Skeletal muscle tissue (tissue), 4 donors: Measurements from ENCODE around the gene SYNPO2. TPM values are rescaled to one million over a fixed set of nuclear protein-coding genes. Genes with fewer than 3 reads are reported as not detected.

ENCODE experiments used
- H3K27ac ChIP-seq: one replicate; pipeline ENCODE4 v1.7.0; 2013; ENCODE audit warnings: mild to moderate bottlenecking, low read depth, low read length, inconsistent platforms
- H3K27me3 ChIP-seq, 3 donors: one replicate each; pipeline ENCODE4 v1.7.0; 2013; ENCODE audit warnings: low read length in 3 of 3; ENCODE audit not compliant: control insufficient read depth in 3 of 3, insufficient read depth in 3 of 3
- H3K36me3 ChIP-seq, 3 donors: one replicate each; pipeline ENCODE4 v1.7.0; 2013; ENCODE audit warnings: low read length in 3 of 3; ENCODE audit not compliant: control insufficient read depth in 3 of 3, insufficient read depth in 3 of 3
- H3K4me1 ChIP-seq, 3 donors: one replicate each; pipeline ENCODE4 v1.7.0; 2013; ENCODE audit warnings: low read length in 3 of 3, mild to moderate bottlenecking in 3 of 3; ENCODE audit not compliant: control insufficient read depth in 3 of 3, insufficient read depth in 3 of 3
- H3K4me3 ChIP-seq, 3 donors: one replicate each; pipeline ENCODE4 v1.7.0; 2013; ENCODE audit warnings: low read length in 3 of 3
- H3K9ac ChIP-seq, 3 donors: one replicate each; pipeline ENCODE4 v1.7.0; 2013; ENCODE audit warnings: low read length in 3 of 3, mild to moderate bottlenecking in 3 of 3, moderate library complexity in 2 of 3, low read depth in 1 of 3
- H3K9me3 ChIP-seq, 3 donors: one replicate each; pipeline ENCODE4 v1.7.0; 2013; ENCODE audit warnings: low read length in 3 of 3; ENCODE audit not compliant: control insufficient read depth in 3 of 3
- total RNA-seq: library from RNA; depleted of rRNA; stranded (reverse); fragments of >200 nt; gene quantifications from one replicate; pipeline ENCODE4 v1.2.3, GENCODE V29; 2014
- donor health status: Osteomylitis.

Gene SYNPO2
- total RNA-seq, 1 donor from 2014 or later, result 34.4 TPM

DNA sequence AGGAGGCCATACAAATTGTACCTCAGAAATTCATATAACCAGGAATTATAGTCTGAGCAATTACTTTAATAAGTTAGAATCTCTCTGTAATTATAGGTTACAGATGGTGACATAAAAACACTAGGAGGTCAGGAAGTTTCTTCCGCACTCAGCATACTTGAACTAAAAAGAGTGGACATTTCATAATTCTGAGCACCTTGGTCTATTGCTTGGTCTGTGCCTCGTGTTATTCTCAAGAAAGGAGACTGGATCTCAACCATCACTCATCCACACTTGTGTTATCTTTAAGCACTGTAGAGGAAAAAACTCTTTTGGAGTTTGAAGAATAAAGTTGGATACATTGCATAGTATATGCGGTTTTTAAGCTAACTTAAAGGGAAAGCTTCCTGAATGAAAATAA, 91.1 kb downstream of the SYNPO2 start:
- Histone ChIP-seq H3K4me3 (no peak overlapping the region), H3K4me1 (peaks cover 43 to 69% (median 45%) of the 10 kb centered on the region in 3 donors), H3K27me3 (no peaks in the 10 kb centered on the region), H3K9ac (no peak overlapping the region), H3K27ac (peak overlapping the region; percentile 84), H3K9me3 (no peaks in the 10 kb centered on the region), H3K36me3 (no peaks in the 10 kb centered on the region)

DNA sequence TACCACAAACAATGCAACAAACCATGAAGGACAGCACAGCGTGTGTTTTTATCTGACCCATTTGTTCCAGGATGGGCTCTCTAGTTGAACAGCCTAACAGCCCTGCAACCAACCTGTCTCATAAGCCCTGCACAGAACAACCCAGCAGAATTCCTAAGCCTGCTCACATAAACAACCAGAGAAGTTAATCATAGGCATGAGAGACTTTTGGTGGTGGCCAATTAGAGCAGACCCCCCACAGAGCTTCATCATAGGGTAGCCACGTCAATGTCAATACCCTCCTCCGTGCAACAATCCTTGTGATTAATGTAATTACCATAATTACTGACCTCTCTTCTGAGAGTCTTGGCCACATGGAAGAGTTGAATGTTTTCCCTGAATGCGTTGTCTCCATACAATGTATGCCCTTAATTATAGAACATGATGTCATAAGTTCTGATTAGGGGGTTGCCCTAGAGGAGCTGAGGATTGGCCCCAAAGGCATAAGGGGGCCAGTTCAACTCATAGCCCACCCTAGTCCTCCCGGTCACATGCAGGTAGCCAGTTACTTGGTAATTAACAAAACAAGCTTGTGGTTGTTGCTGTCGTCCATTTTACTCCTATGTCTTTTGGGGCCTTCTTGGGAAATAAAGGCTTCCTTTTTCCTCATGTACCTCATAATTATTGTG, 92.7 kb downstream of the SYNPO2 start:
- Histone ChIP-seq H3K27me3 (no peaks in the 10 kb centered on the region), H3K9ac (peak overlapping the region; percentile 36 to 76 (median 76)), H3K27ac (peak overlapping the region; percentile 84), H3K4me1 (peaks cover 52 to 67% (median 52%) of the 10 kb centered on the region in 3 donors), H3K9me3 (no peaks in the 10 kb centered on the region), H3K4me3 (peak overlapping the region in 2 of 3 donors; percentile 48 to 52), H3K36me3 (no peaks in the 10 kb centered on the region)

DNA sequence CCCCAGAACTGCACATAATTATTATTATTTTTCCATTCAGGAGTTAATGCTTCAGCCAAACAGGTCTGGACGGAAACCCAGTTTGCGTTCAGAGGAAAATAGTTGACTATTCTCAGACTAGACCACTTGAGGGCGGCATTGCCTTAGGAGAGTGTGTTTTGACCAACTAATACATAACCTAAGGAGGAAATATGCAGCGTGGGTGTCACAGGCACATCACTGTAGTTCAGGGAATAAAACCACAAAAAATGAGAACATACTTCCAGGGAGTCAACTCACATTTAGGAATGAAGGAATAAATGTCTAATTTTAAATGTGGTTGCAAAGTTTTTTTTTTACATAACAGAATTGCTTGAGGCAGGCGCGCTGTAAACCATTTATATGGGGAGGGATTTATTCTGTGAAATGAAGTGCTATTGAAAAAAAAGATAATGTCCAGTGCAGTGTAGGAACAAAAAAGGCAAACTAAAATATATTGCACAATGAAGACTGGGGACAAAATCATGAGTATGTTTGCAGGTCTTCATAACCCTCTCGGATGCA, 93.3 kb downstream of the SYNPO2 start:
- peak overlapping the region; percentile 36 to 76 (median 76) for H3K9ac ChIP-seq

DNA sequence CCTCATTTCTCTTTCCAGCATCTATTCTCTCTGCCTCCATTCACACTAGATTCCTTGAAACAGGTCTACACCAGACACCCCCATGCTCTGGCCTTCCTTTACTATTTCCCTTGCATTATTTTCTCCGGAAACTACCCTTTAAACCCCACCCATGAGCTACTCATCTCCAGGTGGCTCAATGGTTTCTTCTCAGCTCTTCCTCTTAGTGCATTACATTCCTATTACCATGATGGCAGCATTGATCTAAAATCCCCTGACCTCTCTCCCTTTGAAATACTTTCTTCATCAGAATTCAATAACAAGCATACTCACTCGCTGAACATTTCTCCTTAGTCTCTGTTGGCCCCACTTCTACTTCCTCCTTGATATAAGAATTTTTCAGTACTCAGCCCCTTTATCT, 94.6 kb downstream of the SYNPO2 start:
- H3K4me1 ChIP-seq, result peaks cover 55 to 74% (median 58%) of the 10 kb centered on the region in 3 donors
- H3K4me3 ChIP-seq, result no peak overlapping the region
- H3K9ac ChIP-seq, result no peak overlapping the region
- H3K9me3 ChIP-seq, result no peaks in the 10 kb centered on the region
- H3K27me3 ChIP-seq, result no peaks in the 10 kb centered on the region
- H3K27ac ChIP-seq, result peak overlapping the region; percentile 84
- H3K36me3 ChIP-seq, result no peaks in the 10 kb centered on the region

More for the DNA sequence above, 93.3 kb downstream of the SYNPO2 start:
- Histone ChIP-seq H3K36me3 (no peaks in the 10 kb centered on the region), H3K27ac (peak overlapping the region; percentile 84), H3K4me3 (peak overlapping the region in 2 of 3 donors; percentile 48 to 52), H3K4me1 (peaks cover 52 to 73% (median 57%) of the 10 kb centered on the region in 3 donors), H3K9me3 (no peaks in the 10 kb centered on the region), H3K27me3 (no peaks in the 10 kb centered on the region)

DNA sequence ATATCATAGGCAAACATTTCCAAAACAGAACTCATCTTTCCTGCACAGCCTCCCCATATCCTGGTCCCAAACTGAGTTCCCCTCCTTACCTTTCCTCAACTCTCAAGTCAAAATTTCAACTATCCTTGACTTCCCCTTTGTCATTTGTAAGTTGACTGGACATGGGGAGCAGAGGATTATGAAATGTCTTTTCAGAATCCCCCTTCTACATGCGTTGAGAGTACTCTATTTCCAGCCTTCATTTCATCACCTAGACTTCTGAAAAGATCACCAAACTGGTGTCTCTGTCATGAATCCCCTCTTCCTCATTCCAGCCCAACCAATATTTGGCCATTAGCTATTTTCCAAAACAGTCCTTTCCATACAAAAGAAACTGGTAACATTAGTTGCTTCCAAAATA, 95.2 kb downstream of the SYNPO2 start:
- peak overlapping the region in 1 of 3 donors; percentile 16 for H3K9ac ChIP-seq
- H3K9me3 ChIP-seq, result no peaks in the 10 kb centered on the region
- H3K36me3 ChIP-seq, result no peaks in the 10 kb centered on the region
- H3K27me3 ChIP-seq, result no peaks in the 10 kb centered on the region
- peaks cover 60 to 77% (median 62%) of the 10 kb centered on the region in 3 donors for H3K4me1 ChIP-seq
- no peak overlapping the region for H3K4me3 ChIP-seq
- peak overlapping the region; percentile 84 for H3K27ac ChIP-seq

DNA sequence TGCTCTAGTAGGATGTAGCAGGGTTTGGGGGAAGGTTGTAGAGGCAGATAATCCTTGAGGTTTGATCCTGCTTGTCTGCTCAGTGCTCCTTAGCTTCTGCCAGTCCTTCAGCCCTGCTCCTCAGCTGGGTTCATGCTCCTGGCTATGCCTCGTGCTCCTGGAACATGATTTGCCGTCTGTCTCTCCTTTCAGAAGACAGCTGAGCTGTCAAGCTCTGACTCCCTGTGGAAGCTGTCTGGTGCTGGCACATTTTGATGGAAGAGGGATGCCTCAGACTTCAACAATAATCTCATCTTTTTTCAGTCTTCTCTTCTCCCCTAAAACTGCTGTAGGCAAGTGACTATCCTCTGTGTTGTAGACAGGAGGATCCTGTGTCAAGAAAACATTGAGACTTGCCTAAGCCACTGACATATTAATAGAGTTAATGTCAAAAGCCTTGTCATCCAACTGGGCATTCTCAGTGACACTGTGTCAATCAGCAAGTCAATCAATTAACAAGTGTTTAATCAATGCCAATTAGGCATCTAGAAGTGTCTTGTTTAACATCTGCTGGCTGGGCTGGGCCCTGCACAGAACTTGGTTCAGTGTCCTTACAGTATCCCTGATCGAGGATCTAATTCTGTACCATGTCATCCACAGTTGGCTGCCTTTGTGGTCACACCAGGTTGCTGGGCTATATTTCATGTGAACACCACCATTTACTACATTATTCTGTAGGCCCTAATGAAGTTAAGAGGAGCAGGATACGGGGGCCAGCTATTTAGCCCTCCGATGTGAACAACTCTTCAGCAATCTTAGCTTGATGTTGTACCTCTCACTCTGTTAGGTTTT, 96.7 kb downstream of the SYNPO2 start:
- H3K27me3 ChIP-seq, result no peaks in the 10 kb centered on the region
- peak overlapping the region; percentile 84 for H3K27ac ChIP-seq
- H3K9ac ChIP-seq, result peak overlapping the region in 2 of 3 donors; percentile 28 to 33
- H3K4me3 ChIP-seq, result peak overlapping the region in 1 of 3 donors; percentile 1
- H3K4me1 ChIP-seq, result peaks cover 69 to 83% (median 70%) of the 10 kb centered on the region in 3 donors
- no peaks in the 10 kb centered on the region for H3K36me3 ChIP-seq
- H3K9me3 ChIP-seq, result no peaks in the 10 kb centered on the region

DNA sequence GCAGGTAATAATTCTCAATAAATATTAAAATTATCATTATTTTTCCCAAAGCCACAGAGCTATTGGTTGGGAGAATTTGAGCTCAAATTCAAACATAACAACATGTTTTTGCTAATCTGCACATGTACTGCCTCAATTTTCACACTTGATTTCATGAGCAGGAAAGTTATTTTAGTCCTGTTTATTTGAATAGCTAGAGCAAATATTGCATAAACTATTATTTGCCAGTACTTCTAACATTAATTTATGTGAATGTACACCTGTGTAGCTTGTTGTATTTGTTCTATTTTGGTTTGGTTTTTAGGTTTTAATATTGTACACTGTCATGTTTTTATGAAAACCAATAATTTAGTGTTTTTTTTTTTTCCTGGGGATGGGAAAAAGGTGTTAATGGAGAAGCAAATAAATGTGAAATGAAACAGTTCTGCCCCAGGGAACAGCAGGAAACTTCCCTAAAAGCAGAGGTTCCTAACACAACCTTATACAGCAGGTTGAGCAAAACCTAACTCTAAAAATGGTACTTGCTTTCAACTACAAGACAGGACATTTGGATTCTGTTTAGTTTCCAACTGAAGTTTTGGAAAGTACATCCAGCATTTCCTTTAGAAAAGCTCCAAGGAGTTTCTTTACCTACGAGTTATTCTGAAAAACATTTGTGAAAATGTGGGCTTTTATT, 99.4 kb downstream of the SYNPO2 start:
- Histone ChIP-seq H3K27me3 (no peaks in the 10 kb centered on the region), H3K4me1 (peaks cover 55 to 74% (median 71%) of the 10 kb centered on the region in 3 donors), H3K9me3 (no peaks in the 10 kb centered on the region), H3K27ac (peak overlapping the region; percentile 84), H3K36me3 (no peaks in the 10 kb centered on the region), H3K4me3 (no peak overlapping the region), H3K9ac (peak overlapping the region; percentile 47 to 63 (median 54))

DNA sequence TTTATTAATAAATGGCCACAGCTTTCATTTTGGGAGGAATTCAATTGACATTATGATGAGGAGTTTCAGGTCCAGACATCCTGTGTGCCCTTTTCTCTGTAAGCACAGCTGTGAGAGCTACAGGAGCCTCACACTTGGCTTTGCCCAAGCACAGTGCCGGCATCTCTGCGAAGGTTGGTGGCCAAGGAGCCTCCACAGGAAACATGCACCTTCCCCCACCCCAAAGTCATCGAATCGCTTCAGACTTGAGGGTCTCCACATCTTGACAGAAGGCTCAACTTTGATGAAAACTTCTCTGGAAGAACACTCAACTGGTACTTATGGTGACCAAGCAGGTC, 100.0 kb downstream of the SYNPO2 start:
- Histone ChIP-seq H3K9me3 (no peaks in the 10 kb centered on the region), H3K27ac (peak overlapping the region; percentile 84), H3K36me3 (no peaks in the 10 kb centered on the region), H3K9ac (peak overlapping the region; percentile 42 to 63 (median 54)), H3K4me1 (peaks cover 56 to 71% (median 66%) of the 10 kb centered on the region in 3 donors), H3K27me3 (no peaks in the 10 kb centered on the region), H3K4me3 (peak overlapping the region in 1 of 3 donors; percentile 34)

DNA sequence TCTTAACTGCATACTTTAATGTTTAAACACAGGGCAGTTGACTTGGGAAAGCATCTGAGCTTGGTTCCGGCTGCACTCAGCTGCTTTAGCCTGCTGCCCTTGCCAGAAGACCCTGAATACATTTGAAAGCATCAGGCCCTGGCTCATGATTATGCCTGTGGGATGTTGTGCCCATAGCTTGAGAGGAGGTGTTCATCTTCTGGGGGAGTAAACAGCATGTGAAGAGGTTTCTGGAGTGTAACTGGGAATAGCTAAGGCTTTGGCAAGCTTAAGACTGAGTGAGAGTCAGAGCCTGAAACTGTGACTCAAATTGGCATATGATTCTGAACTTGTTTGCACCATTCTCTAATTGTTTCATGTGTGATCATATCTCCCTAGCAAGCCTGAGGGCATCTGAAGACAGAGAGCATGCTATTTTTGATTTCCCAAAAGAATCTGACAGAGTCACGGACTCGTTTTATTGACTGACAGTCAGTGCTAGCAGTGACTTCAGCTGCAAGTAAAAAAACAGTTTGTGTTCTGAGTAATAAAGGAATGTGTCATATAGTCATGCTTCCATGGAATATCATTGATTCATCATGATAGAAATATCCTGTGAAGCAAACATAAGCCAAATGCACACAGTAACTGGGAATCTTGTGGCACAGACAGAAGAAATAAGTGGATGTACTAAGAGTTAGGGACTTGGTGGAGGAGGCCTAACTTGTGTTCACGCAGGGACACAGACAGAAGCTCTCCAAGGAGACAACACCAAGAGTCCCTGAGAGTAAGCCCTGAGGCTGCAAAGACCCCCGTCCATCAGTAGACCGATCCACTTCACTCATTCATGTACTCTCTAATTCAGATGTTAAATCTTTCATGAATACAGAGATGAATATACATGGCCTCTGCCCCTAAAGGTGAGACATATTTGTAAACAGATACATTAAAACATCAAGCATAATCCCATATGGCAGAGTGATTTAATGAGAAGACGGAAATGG, 100.7 kb downstream of the SYNPO2 start:
- Histone ChIP-seq H3K9me3 (no peaks in the 10 kb centered on the region), H3K9ac (peak overlapping the region; percentile 25 to 54 (median 42)), H3K4me3 (peak overlapping the region in 1 of 3 donors; percentile 34), H3K27ac (peak overlapping the region; percentile 84), H3K27me3 (no peaks in the 10 kb centered on the region), H3K4me1 (peaks cover 52 to 72% (median 67%) of the 10 kb centered on the region in 3 donors), H3K36me3 (no peaks in the 10 kb centered on the region)
